Endothelial cell (in vitro differentiated cells): ENCODE measurements around the gene KANK4. TPM values are rescaled to one million over a fixed set of nuclear protein-coding genes. Genes with fewer than 3 reads are reported as not detected.

Source experiments
- DNase-seq: peaks from one replicate; pipeline ENCODE4 v3.0.0; 2021; ENCODE audit warnings: low spot score
- H3K27ac Mint-ChIP-seq: one replicate; pipeline ENCODE4 v1.8.0; 2021; ENCODE audit warnings: mixed read lengths, inconsistent platforms; ENCODE audit not compliant: unreplicated experiment
- H3K27me3 Mint-ChIP-seq: one replicate; pipeline ENCODE4 v1.8.0; 2021; ENCODE audit warnings: mild to moderate bottlenecking, moderate library complexity, mixed read lengths, inconsistent platforms; ENCODE audit not compliant: unreplicated experiment
- H3K36me3 Mint-ChIP-seq: one replicate; pipeline ENCODE4 v1.8.0; 2021; ENCODE audit warnings: mild to moderate bottlenecking, low read depth, mixed read lengths, inconsistent platforms; ENCODE audit not compliant: unreplicated experiment
- H3K4me1 Mint-ChIP-seq: one replicate; pipeline ENCODE4 v1.8.0; 2021; ENCODE audit warnings: mild to moderate bottlenecking, mixed read lengths, inconsistent platforms; ENCODE audit not compliant: unreplicated experiment
- H3K4me3 Mint-ChIP-seq: one replicate; pipeline ENCODE4 v1.8.0; 2021; ENCODE audit warnings: mild to moderate bottlenecking, mixed read lengths, inconsistent platforms; ENCODE audit not compliant: unreplicated experiment
- H3K9me3 Mint-ChIP-seq: one replicate; pipeline ENCODE4 v1.8.0; 2021; ENCODE audit warnings: mixed read lengths, inconsistent platforms; ENCODE audit not compliant: unreplicated experiment
- CTCF ChIP-seq: fragments of 200-600 bp; sonication (generic); IDR thresholded peaks from one replicate; pipeline ENCODE4 v1.5.0; 2021; ENCODE audit warnings: antibody characterized with exemption; ENCODE audit not compliant: unreplicated experiment
- total RNA-seq: library from RNA; stranded (reverse); fragmentation: NEBNext Ultra II Directional; extraction: Animal tissue kit (Norgen Biotek cat#: 25700); gene quantifications from one replicate; pipeline ENCODE4 v1.2.1, GENCODE V29; 2021; ENCODE audit not compliant: unreplicated experiment

Gene KANK4
- total RNA-seq, 1 donor from 2014 or later: 1.4 TPM

- no peak overlapping the region for H3K27ac Mint-ChIP-seq
Measured at GRCh38 chr1:62356257-62356835, 37.1 kb upstream of the KANK4 start.

GRCh38 chr1:62355095-62355494, 35.9 kb upstream of the KANK4 start:
- DNase-seq: no peak
- H3K27ac Mint-ChIP-seq: no peak overlapping the region
- H3K4me3 Mint-ChIP-seq: no peak overlapping the region
- H3K27me3 Mint-ChIP-seq: peaks cover 11% of the 10 kb centered on the region
- H3K36me3 Mint-ChIP-seq: no peaks in the 10 kb centered on the region
- peaks cover 17% of the 10 kb centered on the region for H3K4me1 Mint-ChIP-seq
- H3K9me3 Mint-ChIP-seq: no peaks in the 10 kb centered on the region
- no peak for TF ChIP-seq CTCF

More at GRCh38 chr1:62356257-62356835, 37.1 kb upstream of the KANK4 start:
- DNase-seq: no peak
- Mint-ChIP-seq H3K27me3 (peaks cover 11% of the 10 kb centered on the region), H3K4me1 (peaks cover 17% of the 10 kb centered on the region), H3K4me3 (no peak overlapping the region), H3K36me3 (no peaks in the 10 kb centered on the region), H3K9me3 (no peaks in the 10 kb centered on the region)
- TF ChIP-seq CTCF: no peak

GRCh38 chr1:62353853-62354252, 34.6 kb upstream of the KANK4 start:
- Mint-ChIP-seq H3K36me3 (no peaks in the 10 kb centered on the region), H3K9me3 (no peaks in the 10 kb centered on the region), H3K27me3 (peaks cover 11% of the 10 kb centered on the region), H3K4me1 (peaks cover 17% of the 10 kb centered on the region), H3K27ac (peak overlapping the region; percentile 70), H3K4me3 (no peak overlapping the region)
- no peak for DNase-seq
- no peak for TF ChIP-seq CTCF

GRCh38 chr1:62352387-62352786, 33.2 kb upstream of the KANK4 start:
- H3K9me3 Mint-ChIP-seq: no peaks in the 10 kb centered on the region
- H3K27ac Mint-ChIP-seq: no peak overlapping the region
- H3K4me3 Mint-ChIP-seq: no peak overlapping the region
- TF ChIP-seq CTCF: no peak
- peaks cover 11% of the 10 kb centered on the region for H3K27me3 Mint-ChIP-seq
- peaks cover 22% of the 10 kb centered on the region for H3K4me1 Mint-ChIP-seq
- no peak for DNase-seq
- H3K36me3 Mint-ChIP-seq: no peaks in the 10 kb centered on the region

GRCh38 chr1:62349470-62350233, 30.4 kb upstream of the KANK4 start:
- TF ChIP-seq CTCF: no peak
- no peak overlapping the region for H3K27ac Mint-ChIP-seq
- H3K36me3 Mint-ChIP-seq: no peaks in the 10 kb centered on the region
- H3K4me1 Mint-ChIP-seq: peaks cover 22% of the 10 kb centered on the region
- no peak overlapping the region for H3K4me3 Mint-ChIP-seq
- H3K9me3 Mint-ChIP-seq: no peaks in the 10 kb centered on the region
- no peak for DNase-seq
- peaks cover 10% of the 10 kb centered on the region for H3K27me3 Mint-ChIP-seq
